K562 (cell line): ENCODE measurements around the gene EFCAB5. TPM values are rescaled to one million over a fixed set of nuclear protein-coding genes. Genes with fewer than 3 reads are reported as not detected.

Experiments
- BCL6 ChIP-seq: fragments of 250-450 bp; sonication (Bioruptor Pico); IDR thresholded peaks from 2 replicates; pipeline ENCODE4 v1.4.0; 2020
- BDP1 ChIP-seq: IDR thresholded peaks from 3 replicates; pipeline ENCODE4 v1.6.1; 2011; ENCODE audit not compliant: insufficient read length, insufficient read depth
- CREBBP ChIP-seq: IDR thresholded peaks from one replicate; pipeline ENCODE4 v1.6.1; 2012; ENCODE audit warnings: low read depth, mild to moderate bottlenecking, control low read depth, inconsistent platforms, low read length
- CSDE1 ChIP-seq, 2 experiments: fragments of 450-650 bp; IDR thresholded peaks; 2 replicates each; pipeline ENCODE4 v1.6.1; 2016; ENCODE audit warnings: mild to moderate bottlenecking in 1 of 2
- DDX20 ChIP-seq: fragments of 450-650 bp; IDR thresholded peaks from 2 replicates; pipeline ENCODE4 v1.6.1; 2016; ENCODE audit warnings: missing genetic modification characterization, low read depth, mild to moderate bottlenecking, missing compliant biosample characterization, moderate library complexity
- FOXA3 ChIP-seq, 2 experiments: fragments of 450-650 bp in 1 of 2; sonication (generic) in 1 of 2; formaldehyde crosslinking; IDR thresholded peaks in 1 of 2; conservative IDR thresholded peaks in 1 of 2; 2 replicates each; pipeline versions ENCODE4 v1.4.0 to v1.8.0; 2020 to 2022; ENCODE audit warnings: mild to moderate bottlenecking in 2 of 2, missing genetic modification reagents in 1 of 2
- FOXP1 ChIP-seq: sonication (generic); formaldehyde crosslinking; IDR thresholded peaks from 2 replicates; pipeline ENCODE4 v1.8.0; 2022; ENCODE audit warnings: mild to moderate bottlenecking, missing genetic modification reagents
- GATA2 ChIP-seq: sonication (generic); formaldehyde crosslinking; IDR thresholded peaks from 2 replicates; pipeline ENCODE4 v1.4.0; 2020; ENCODE audit warnings: mild to moderate bottlenecking, missing genetic modification reagents
- HEY1 ChIP-seq: fragments of 250-450 bp; sonication (Bioruptor Pico); IDR thresholded peaks from 2 replicates; pipeline ENCODE4 v1.5.0; 2020; ENCODE audit warnings: mild to moderate bottlenecking, moderate library complexity, borderline replicate concordance
- NFATC3 ChIP-seq: fragments of 450-650 bp; IDR thresholded peaks from 2 replicates; pipeline ENCODE4 v1.6.1; 2017; ENCODE audit warnings: mild to moderate bottlenecking
- SAFB2 ChIP-seq: fragments of 200-400 bp; formaldehyde crosslinking; IDR thresholded peaks from 2 replicates; pipeline ENCODE4 v1.6.1; 2018; ENCODE audit warnings: borderline replicate concordance, low read length, low read depth, moderate library complexity; ENCODE audit not compliant: severe bottlenecking
- SMARCA5 ChIP-seq: fragments of 450-650 bp; IDR thresholded peaks from 2 replicates; pipeline ENCODE4 v1.6.1; 2016
- SNRNP70 ChIP-seq: fragments of 200-400 bp; formaldehyde crosslinking; optimal IDR thresholded peaks from 2 replicates; pipeline ENCODE3; 2017; ENCODE audit warnings: low read depth, low read length
- ZNF124 ChIP-seq: sonication (generic); formaldehyde crosslinking; IDR thresholded peaks from 2 replicates; pipeline ENCODE4 v1.8.1; 2022; ENCODE audit warnings: missing genetic modification reagents
- ZNF445 ChIP-seq: fragments of 250-450 bp; sonication (Bioruptor Pico); IDR thresholded peaks from 2 replicates; pipeline ENCODE4 v1.4.0; 2020; ENCODE audit warnings: low read depth, mild to moderate bottlenecking, moderate library complexity
- ZNF57 ChIP-seq: fragments of 450-650 bp; formaldehyde crosslinking; IDR thresholded peaks from 2 replicates; pipeline ENCODE4 v1.4.0; 2020; ENCODE audit warnings: mild to moderate bottlenecking, moderate library complexity
- ZSCAN32 ChIP-seq: fragments of 450-650 bp; formaldehyde crosslinking; IDR thresholded peaks from 2 replicates; pipeline ENCODE4 v1.4.0; 2020; ENCODE audit warnings: mild to moderate bottlenecking, moderate library complexity
- polyA plus RNA-seq, 8 experiments: library from polyadenylated mRNA; depleted of rRNA in 4 of 8; stranded (reverse) in 5 of 8; unstranded in 3 of 8; fragments of >200 nt; fragmentation: Nextera tagmentation in 2 of 8; fragmentation: Illumina TruSeq in 1 of 8; extraction: Ambion mirVana in 2 of 8; extraction: Trizol in 1 of 8; gene quantifications; 2 replicates each; pipeline versions ENCODE4 v1.2.1 to v1.2.3, GENCODE V29; 2011 to 2014; ENCODE audit warnings: inconsistent platforms in 1 of 8, missing spikeins in 1 of 8
- total RNA-seq, 7 experiments: library from RNA; depleted of rRNA in 6 of 7; stranded (reverse); fragments of >200 nt in 6 of 7; fragmentation: Illumina TruSeq in 2 of 7; extraction: Trizol in 2 of 7; gene quantifications; 2 replicates each; pipeline versions ENCODE4 v1.2.1 to v1.2.3, GENCODE V29; 2011 to 2021; ENCODE audit warnings: low replicate concordance in 1 of 7
- TF ChIP-seq, protein P1 (sequence below): sonication (generic); formaldehyde crosslinking; IDR thresholded peaks from 2 replicates; pipeline ENCODE4 v1.8.0; 2022; ENCODE audit warnings: mild to moderate bottlenecking, missing genetic modification reagents, borderline replicate concordance
- TF ChIP-seq, protein P2 (sequence below): fragments of 450-650 bp; formaldehyde crosslinking; IDR thresholded peaks from 2 replicates; pipeline ENCODE4 v1.4.0; 2020; ENCODE audit warnings: mild to moderate bottlenecking, moderate library complexity
- TF ChIP-seq, protein P3 (sequence below): fragments of 450-650 bp; IDR thresholded peaks from 2 replicates; pipeline ENCODE4 v1.6.1; 2016; ENCODE audit warnings: low read depth, mild to moderate bottlenecking, moderate library complexity
- TF ChIP-seq, protein P4 (sequence below): fragments of 450-650 bp; IDR thresholded peaks from 2 replicates; pipeline ENCODE4 v1.6.1; 2018; ENCODE audit warnings: mild to moderate bottlenecking, low read depth; ENCODE audit not compliant: partially characterized antibody
- TF ChIP-seq, protein P5 (sequence below): sonication (generic); formaldehyde crosslinking; IDR thresholded peaks from 2 replicates; pipeline ENCODE4 v1.8.1; 2023; ENCODE audit warnings: mild to moderate bottlenecking, missing genetic modification reagents

The EFCAB5 gene
- total and polyA plus RNA-seq, 9 of the 15 experiments (the other 6 are each of a cell fraction or from before 2014, with no cell fraction given): 0.06 to 0.11 TPM; not detected in 7

DNA sequence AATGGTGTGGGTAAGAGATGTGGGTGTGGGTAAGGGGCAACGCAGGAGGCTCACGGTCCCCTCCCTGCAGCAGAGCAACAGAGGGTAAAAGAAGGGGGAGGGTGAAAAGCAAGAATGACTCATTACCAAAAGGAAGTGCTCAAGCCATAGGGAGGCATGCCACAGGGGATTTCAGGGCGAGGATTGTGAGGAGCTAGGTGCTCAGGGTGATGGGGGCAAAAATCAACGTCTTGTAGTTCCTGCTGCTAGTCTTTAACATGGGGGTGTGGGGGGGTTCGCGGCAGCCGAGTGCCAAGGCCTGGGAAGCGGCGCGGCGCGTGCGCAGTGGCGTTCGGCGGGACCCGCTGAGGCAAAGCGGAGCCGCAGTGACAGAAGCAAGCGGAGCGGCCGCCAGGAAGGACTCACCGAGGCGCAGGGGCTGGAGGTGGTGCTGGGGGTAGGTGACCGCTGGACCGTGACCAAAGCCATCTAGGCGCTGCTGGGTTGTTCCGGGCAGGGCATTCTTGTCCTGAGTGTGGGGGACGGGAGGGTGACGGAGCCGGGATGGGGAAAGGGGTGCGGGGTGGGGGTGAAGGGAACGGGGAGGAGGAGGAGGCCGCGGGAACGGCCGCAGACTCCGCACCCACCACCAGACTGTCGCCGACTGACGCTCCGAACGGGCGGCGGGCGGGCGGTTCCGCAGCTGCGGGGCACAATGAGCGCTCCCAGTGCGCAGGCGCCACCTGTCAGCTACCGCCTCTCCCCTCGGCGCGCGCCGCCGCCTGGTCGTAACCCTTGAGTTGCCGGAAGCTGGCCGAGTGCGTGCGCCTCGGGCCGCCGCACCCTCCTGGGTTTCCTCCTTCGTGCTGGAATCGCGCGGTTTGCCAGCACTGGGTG lies 11.7 kb upstream of the EFCAB5 start, which contains the start of gene SSH2 (continued):
- TF ChIP-seq, protein P1, sequence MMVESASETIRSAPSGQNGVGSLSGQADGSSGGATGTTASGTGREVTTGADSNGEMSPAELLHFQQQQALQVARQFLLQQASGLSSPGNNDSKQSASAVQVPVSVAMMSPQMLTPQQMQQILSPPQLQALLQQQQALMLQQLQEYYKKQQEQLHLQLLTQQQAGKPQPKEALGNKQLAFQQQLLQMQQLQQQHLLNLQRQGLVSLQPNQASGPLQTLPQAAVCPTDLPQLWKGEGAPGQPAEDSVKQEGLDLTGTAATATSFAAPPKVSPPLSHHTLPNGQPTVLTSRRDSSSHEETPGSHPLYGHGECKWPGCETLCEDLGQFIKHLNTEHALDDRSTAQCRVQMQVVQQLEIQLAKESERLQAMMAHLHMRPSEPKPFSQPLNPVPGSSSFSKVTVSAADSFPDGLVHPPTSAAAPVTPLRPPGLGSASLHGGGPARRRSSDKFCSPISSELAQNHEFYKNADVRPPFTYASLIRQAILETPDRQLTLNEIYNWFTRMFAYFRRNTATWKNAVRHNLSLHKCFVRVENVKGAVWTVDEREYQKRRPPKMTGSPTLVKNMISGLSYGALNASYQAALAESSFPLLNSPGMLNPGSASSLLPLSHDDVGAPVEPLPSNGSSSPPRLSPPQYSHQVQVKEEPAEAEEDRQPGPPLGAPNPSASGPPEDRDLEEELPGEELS (CRISPR knock-in tag): no peak
- TF ChIP-seq, protein P2, sequence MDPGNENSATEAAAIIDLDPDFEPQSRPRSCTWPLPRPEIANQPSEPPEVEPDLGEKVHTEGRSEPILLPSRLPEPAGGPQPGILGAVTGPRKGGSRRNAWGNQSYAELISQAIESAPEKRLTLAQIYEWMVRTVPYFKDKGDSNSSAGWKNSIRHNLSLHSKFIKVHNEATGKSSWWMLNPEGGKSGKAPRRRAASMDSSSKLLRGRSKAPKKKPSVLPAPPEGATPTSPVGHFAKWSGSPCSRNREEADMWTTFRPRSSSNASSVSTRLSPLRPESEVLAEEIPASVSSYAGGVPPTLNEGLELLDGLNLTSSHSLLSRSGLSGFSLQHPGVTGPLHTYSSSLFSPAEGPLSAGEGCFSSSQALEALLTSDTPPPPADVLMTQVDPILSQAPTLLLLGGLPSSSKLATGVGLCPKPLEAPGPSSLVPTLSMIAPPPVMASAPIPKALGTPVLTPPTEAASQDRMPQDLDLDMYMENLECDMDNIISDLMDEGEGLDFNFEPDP (CRISPR knock-in tag): no peak
- TF ChIP-seq ZNF445 (CRISPR knock-in tag) (no peak), GATA2 (CRISPR knock-in tag) (no peak), BDP1 (no peak), SNRNP70 (no peak), FOXA3 (CRISPR knock-in tag; conservative IDR thresholded peaks at IDR 0.05 in 1 of 2, IDR thresholded peaks at IDR 0.05 in 1 of 2) (no peak), SAFB2 (no peak), FOXP1 (CRISPR knock-in tag) (no peak; the same call in 1 of the 2 replicates), ZSCAN32 (no peak), NFATC3 (no peak), SMARCA5 (peak; percentile 60; the same call in 1 of the 2 replicates), CSDE1 (IDR thresholded peaks at IDR 0.05) (no peak), ZNF124 (no peak), DDX20 (no peak), CREBBP (no peak), ZNF57 (no peak), BCL6 (CRISPR knock-in tag) (no peak), HEY1 (no peak)
- TF ChIP-seq, protein P3, sequence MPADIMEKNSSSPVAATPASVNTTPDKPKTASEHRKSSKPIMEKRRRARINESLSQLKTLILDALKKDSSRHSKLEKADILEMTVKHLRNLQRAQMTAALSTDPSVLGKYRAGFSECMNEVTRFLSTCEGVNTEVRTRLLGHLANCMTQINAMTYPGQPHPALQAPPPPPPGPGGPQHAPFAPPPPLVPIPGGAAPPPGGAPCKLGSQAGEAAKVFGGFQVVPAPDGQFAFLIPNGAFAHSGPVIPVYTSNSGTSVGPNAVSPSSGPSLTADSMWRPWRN: no peak
- TF ChIP-seq, protein P4, sequence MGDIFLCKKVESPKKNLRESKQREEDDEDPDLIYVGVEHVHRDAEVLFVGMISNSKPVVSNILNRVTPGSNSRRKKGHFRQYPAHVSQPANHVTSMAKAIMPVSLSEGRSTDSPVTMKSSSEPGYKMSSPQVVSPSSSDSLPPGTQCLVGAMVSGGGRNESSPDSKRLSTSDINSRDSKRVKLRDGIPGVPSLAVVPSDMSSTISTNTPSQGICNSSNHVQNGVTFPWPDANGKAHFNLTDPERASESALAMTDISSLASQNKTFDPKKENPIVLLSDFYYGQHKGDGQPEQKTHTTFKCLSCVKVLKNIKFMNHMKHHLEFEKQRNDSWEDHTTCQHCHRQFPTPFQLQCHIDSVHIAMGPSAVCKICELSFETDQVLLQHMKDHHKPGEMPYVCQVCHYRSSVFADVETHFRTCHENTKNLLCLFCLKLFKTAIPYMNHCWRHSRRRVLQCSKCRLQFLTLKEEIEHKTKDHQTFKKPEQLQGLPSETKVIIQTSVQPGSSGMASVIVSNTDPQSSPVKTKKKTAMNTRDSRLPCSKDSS: no peak
- TF ChIP-seq, protein P5, sequence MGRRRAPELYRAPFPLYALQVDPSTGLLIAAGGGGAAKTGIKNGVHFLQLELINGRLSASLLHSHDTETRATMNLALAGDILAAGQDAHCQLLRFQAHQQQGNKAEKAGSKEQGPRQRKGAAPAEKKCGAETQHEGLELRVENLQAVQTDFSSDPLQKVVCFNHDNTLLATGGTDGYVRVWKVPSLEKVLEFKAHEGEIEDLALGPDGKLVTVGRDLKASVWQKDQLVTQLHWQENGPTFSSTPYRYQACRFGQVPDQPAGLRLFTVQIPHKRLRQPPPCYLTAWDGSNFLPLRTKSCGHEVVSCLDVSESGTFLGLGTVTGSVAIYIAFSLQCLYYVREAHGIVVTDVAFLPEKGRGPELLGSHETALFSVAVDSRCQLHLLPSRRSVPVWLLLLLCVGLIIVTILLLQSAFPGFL (CRISPR knock-in tag): no peak
